Stimulated activated CD4-positive, alpha-beta T cell treated with anti-CD3 and anti-CD28 coated beads, Interleukin-4, amount 100 ng/mL, for 24 hours (primary cell): ENCODE data around the gene PEF1.

Experiments used
- DNase-seq: peaks from one replicate; pipeline ENCODE4 v3.0.0-alpha.2; 2020

Gene PEF1

GRCh38 chr1:31652891-31653499 lies 8.3 kb upstream of the PEF1 start:
- DNase-seq: no peak

GRCh38 chr1:31651766-31652165 lies 7.1 kb upstream of the PEF1 start:
- no peak for DNase-seq

DNA sequence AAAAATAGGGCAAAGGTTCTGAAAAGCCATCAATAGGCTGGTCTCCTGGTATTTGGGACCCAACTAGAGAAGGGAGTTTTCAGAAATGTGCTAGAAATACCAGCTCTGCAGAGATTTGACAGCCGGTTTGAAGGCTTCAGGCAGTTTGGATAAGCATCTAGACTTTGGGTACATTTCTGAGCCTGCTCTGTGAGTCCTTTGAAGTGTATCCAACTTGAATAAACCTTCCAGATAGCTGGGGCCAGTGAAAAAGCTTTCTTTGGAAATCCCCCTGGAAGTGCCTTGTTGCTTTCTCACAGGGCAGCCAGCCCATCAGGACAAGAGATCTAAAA lies 6.4 kb upstream of the PEF1 start:
- DNase-seq: no peak

DNA sequence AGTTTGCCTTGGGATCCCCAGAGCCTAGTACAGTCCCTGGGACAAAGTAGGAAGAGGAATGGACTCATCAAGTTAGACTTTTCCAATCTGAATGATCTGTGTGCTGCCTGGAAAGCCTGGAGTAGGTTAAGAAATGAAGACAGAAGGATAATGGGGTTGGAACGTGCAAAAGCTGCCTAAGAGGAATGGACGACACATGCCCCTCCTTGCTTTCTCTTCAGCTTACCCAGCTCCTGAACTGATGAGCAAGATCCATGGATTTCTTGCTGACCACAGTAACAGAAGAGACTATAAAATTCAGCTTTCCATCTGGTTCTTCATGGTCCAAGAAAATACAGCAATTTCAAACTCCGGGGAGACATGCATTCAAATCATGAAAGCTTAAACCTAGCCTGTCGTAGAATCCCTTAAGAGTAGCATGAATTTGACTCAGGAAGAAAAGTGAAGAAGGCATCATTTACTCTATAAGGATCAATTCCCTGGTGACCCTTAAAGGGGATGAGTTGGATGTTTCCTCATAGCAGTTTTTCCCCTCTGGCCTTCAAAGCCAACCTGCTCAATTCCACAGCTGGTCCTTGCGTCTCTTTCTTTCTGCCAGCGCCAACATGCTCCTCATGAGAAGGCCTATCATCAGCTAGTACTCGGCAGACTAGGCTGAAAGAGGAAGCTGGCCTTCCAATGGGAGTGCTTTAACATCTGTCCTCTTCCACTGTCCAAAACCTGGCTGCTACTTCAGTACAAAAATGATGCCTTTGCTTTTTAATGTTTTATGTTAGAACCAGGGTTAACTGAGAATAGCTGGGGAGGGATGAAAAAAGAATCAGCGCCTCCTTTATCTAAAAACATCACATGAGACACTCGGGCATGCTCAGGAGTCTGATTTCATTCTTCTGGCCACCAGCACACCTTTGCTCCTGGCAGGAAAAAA lies 5.7 kb upstream of the PEF1 start:
- no peak for DNase-seq

GRCh38 chr1:31648641-31649357 lies 4.1 kb upstream of the PEF1 start:
- DNase-seq: no peak

DNA sequence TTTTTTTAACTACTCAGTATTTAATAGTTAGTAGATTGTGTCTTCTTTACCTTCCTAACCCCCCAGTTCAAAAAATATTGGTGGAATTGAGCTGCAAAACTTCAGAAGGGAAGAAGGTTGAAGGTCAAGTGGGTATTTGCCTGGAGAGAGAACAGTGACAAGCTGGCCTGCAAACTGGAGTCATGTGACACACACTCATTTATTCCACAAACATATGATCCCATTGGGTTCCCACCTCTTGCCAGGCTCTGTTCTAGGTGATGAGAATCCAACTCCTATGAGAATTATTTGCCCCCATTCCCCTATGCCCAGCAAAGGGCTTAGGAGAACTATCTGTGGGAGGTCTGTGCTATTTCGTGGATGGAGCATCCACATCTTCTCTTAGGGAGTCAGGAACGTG lies 3.5 kb upstream of the PEF1 start:
- no peak for DNase-seq

DNA sequence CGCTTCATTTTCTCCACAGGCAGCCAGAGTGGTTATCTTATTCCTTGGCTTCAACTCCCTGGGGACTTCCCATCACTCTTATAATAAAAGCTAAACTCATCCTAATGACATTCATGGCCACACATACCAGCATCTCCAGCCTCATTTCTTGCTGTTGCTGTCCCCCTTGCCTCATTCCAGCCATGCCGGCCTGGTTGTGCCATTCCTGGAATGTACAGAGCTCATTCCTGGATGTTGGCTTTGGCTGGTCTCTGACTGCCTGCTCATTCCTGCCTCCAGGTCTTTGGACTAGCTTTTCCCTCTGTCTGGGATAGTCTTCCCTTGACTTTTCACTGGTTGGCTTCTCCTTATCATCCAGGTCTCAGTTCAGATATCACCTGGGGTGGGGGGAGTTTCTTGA lies 2.4 kb upstream of the PEF1 start:
- no peak for DNase-seq

- DNase-seq: no peak
These were observed 1.7 kb upstream of the PEF1 start for GRCh38 chr1:31646259-31646960.

- DNase-seq: no peak
These were observed 545 bp upstream of the PEF1 start for GRCh38 chr1:31645274-31645568.

DNA sequence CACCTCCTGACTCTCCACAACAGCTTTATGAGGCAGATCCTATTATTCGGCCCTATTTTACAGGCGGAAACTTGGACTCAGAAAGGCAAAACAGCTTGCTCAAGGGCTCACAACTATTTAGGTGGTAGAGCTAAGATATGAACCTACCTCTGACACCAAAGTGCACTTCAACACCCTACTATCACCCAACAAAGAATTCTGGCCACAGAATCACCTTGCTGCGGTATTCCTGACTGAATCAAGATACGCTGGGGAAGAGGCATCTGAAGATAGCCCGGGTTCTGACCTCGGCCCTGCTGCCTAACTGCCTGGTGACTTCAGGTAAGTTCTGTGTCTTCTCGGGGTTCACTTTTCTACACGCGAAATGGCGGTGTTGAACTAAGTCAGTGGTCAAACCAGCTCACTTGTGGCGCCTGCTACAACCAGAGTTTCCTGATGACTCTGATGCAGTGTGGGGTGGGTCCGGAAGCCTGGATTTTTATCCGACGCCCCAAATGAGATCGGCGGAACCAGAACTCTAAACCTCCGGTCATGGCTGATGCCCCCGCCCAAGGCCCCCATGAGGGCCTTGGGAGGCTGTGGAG lies 608 bp downstream of the PEF1 start:
- no peak for DNase-seq

- no peak for DNase-seq
These were observed 1.8 kb downstream of the PEF1 start for GRCh38 chr1:31642897-31643296.

- no peak for DNase-seq
These were observed 2.3 kb downstream of the PEF1 start for GRCh38 chr1:31642366-31642765.

- DNase-seq: no peak
These were observed 3.7 kb downstream of the PEF1 start for GRCh38 chr1:31640964-31641363.

DNA sequence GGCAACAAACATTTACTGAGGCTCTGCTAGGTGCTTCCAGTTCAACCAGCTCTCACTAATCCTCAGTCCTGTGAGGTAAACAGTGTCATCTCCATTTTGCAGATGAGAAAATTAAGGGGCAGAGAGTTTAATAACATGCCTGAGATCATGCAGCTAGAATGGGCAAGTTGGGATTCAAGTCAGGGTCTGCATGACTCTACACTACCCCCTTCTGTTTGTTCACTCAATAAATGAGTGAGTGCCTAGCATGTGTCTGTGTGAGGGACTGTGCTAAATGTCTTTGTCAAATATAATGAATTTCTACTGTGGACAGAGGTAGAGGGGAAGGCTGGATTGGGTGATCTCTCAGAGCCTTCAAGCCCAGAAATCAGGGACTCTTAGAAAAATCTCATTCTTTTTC lies 4.5 kb downstream of the PEF1 start:
- DNase-seq: no peak

- no peak for DNase-seq
These were observed 5.1 kb downstream of the PEF1 start for GRCh38 chr1:31639543-31639942.

DNA sequence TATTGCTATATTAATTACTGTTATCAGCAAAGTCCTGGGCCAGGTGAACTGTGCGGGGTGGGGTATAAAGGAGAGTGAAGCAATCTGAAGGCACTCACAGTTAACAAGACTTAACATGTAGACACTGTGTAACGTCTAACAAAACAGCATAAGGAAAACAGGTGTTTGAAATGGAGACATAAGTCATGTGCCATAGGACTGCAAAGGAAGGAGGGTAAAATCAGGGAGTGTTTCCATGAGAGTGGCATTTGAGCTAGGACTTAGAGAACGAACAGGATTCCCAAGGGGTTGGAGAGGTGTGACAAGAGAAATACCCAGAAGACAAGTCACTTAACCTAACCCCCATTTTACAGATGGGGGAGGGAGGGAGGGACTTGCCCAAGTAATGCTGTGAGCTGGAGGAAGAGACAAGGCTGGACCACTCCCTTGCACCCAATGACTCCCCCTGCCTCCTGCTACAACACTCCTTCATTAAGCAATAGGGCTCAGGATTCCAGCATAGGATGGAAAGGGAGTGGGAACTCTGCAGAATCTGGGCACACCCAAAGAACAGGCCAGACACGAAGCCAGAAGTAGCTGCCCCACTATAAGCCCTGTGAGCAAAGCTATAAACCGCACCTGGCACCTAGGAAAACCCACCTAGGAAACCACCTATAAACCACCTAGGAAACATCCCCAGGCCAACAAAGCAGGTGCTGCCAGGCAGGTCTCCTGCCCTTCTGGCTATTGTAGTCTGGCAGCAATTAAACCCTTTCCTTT lies 6.6 kb downstream of the PEF1 start:
- DNase-seq: no peak

GRCh38 chr1:31633117-31633516 lies 11.6 kb downstream of the PEF1 start:
- peak; percentile 36 for DNase-seq

DNA sequence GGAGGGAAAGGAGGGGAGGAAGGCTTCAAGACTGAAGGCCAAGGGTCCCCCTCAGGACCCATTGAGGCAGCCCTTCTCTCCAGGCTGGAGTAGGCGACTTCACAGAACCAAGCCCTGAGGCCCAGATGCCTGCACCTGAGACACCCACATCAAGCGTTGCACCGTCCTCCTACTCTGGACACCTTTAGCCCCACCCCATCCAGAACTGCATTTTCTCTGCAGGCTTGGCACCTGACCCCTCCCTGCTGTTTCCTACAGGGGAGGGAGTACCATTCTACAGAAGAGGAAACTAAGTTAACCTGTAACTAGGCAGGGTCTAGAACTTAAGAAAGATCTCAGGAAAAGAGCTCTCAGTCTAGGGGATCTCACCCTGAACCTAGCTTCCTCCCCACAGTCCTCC lies 12.0 kb downstream of the PEF1 start:
- no peak for DNase-seq

DNA sequence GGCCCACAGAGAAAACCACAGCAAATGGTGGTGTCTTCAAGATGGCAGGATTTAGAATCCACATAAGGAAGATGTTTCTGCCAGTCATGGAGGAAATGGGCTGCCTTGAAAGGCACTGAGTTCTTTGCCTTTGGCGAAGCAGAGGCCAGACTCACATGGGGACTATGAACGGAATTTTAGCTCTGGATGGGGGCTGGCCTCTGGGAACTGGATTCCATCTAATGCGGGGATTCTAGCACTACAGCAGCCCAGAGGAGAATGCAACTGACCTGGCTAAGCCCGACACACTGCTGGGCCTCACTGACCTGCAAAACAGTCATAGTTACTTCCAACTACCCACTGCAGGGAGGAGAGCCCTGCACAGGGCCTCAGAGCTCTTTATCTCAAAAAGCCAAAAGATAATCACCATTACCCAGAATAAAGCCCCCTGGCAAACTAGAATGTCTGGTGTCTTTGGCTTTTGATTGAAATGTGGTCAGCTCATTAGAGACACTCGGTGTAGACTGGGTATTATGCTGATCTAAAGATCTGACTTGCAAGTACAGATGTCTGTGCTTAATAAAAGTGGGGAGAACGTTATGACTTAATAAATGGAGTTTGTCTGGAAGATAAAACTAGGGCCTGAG lies 15.6 kb downstream of the PEF1 start:
- DNase-seq: no peak

GRCh38 chr1:31627930-31628559 lies 16.6 kb downstream of the PEF1 start:
- DNase-seq: no peak

GRCh38 chr1:31627301-31627929 lies 17.3 kb downstream of the PEF1 start:
- DNase-seq: no peak
